Activated naive CD4-positive, alpha-beta T cell (primary cell): ENCODE data around the gene PCMT1.

Experiments
- DNase-seq, 4 experiments: peaks; one replicate each; lab custom pipeline; 2025; lab: John Stamatoyannopoulos, UW

PCMT1 gene

GRCh38 chr6:149855040-149855654 is 105.6 kb downstream of the PCMT1 start:
- DNase-seq = no peak

GRCh38 chr6:149855741-149856140 is 106.2 kb downstream of the PCMT1 start:
- no peak for DNase-seq

- no peak for DNase-seq
Observed at GRCh38 chr6:149856256-149856994, 106.9 kb downstream of the PCMT1 start.

GRCh38 chr6:149857541-149857940 is 108.0 kb downstream of the PCMT1 start:
- no peak for DNase-seq

GRCh38 chr6:149859368-149859767 is 109.8 kb downstream of the PCMT1 start:
- DNase-seq = no peak

- no peak for DNase-seq
Observed at GRCh38 chr6:149859938-149860337, 110.4 kb downstream of the PCMT1 start.

- no peak for DNase-seq
Observed at GRCh38 chr6:149860513-149860833, 110.9 kb downstream of the PCMT1 start.
